ENCODE data around the gene LHX3. TPM values are rescaled to one million over a fixed set of nuclear protein-coding genes. Genes with fewer than 3 reads are reported as not detected.

Gene LHX3
- total RNA-seq, 4 donors from 2014 or later: not detected

DNA sequence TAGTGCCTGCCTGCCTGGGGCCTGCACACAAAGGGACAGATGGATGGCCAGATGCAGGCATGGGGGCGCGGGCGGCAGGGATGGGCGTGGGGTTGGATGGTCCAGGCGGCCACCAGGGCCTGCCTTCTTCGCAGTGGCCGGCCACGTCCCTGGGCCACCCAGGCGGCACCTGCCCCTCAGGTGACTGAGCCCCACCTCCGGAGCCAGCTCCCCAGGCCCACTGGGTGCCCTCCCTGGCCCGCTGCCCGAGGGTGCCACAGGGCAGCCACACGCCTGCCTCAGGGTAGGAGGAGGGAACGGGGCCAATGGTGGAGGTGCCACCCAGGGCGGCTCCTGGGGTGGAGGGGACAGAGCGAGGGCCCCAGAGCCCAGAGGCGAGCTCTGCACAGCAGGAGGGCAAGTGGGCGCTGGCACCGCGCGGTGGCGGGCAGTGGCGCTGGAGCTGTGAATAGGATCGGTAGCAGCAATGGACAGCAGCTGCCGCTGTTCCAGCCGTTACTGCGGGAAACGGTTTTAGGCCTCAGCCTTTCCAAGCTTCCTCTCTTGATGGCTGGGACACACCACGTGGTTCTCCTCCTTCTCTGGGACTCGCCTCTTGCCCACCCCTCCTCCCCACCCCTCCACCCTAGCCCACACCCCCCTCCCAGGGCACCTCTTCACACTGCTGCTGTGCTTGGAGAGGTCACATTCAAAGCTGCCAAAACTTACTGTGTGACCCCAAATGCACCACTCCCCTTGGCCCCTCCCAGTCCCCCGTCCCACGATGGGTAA is 19.1 kb downstream of the LHX3 start:
- WGBS, 2 donors: 49 to 63% methylated on average over 12 to 13 of the region's 32 CpGs
- peaks cover 0 to 93% (median 3%) of the 10 kb centered on the region in 4 donors for H3K27me3 ChIP-seq

GRCh38 chr9:136185066-136185465 is 19.9 kb downstream of the LHX3 start:
- 43 to 52% methylated on average over 12 to 14 of the region's 19 CpGs for WGBS, 2 donors
- Histone ChIP-seq H3K4me3 (no peak overlapping the region), H3K27me3 (peaks cover 0 to 93% (median 3%) of the 10 kb centered on the region in 4 donors), H3K27ac (no peak overlapping the region), H3K9me3 (no peaks in the 10 kb centered on the region), H3K4me1 (no peaks in the 10 kb centered on the region), H3K36me3 (no peaks in the 10 kb centered on the region)
- no peak for DNase-seq
- intact Hi-C loops (cut with DNase I): no loop called here
- TF ChIP-seq POLR2A (IDR thresholded peaks at IDR 0.05): no peak
- no peak for TF ChIP-seq CTCF (IDR thresholded peaks at IDR 0.05)

More for the DNA sequence above, 19.1 kb downstream of the LHX3 start:
- no peak for DNase-seq
- intact Hi-C loops (cut with DNase I): no loop called here
- Histone ChIP-seq H3K27ac (no peak overlapping the region), H3K9me3 (no peaks in the 10 kb centered on the region), H3K4me1 (no peaks in the 10 kb centered on the region), H3K36me3 (no peaks in the 10 kb centered on the region), H3K4me3 (no peak overlapping the region)
- no peak for TF ChIP-seq CTCF (IDR thresholded peaks at IDR 0.05)
- no peak for TF ChIP-seq POLR2A (IDR thresholded peaks at IDR 0.05)

- intact Hi-C loops (cut with DNase I): no loop called here
- peaks cover 0 to 93% (median 0%) of the 10 kb centered on the region in 4 donors for H3K27me3 ChIP-seq
These were observed 22.0 kb downstream of the LHX3 start for GRCh38 chr9:136182850-136183422.

DNA sequence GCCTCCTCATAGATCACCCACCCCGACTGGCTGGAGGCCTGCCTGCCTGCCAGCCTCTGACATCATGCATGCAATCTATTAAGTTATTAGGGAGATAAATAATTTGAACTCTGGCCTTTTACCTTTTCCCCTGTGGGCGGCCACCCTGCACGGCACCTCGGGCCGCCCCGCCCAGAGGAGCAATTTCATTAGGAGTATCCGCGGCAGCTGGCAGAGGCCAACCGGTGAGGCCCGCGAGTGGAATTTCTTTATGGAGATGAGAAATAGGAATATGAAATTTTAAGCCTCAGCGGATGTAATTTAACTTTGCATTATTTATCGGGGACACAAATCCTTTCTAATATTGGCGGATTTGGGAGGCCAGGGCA is 22.5 kb downstream of the LHX3 start:
- no peak for DNase-seq
- Histone ChIP-seq H3K4me1 (no peaks in the 10 kb centered on the region), H3K27ac (no peak overlapping the region), H3K9me3 (no peaks in the 10 kb centered on the region), H3K27me3 (peaks cover 0 to 93% (median 0%) of the 10 kb centered on the region in 4 donors), H3K4me3 (no peak overlapping the region), H3K36me3 (no peaks in the 10 kb centered on the region)
- intact Hi-C loops (cut with DNase I): no loop called here
- TF ChIP-seq POLR2A (IDR thresholded peaks at IDR 0.05) (no peak), CTCF (IDR thresholded peaks at IDR 0.05) (no peak)
- WGBS, 2 donors: 67 to 69% methylated on average over 8 to 12 of the region's 14 CpGs

More at GRCh38 chr9:136182850-136183422, 22.0 kb downstream of the LHX3 start:
- 77 to 87% methylated on average over 4 to 12 of the region's 18 CpGs for WGBS, 2 donors
- Histone ChIP-seq H3K27ac (no peak overlapping the region), H3K9me3 (no peaks in the 10 kb centered on the region), H3K36me3 (no peaks in the 10 kb centered on the region), H3K4me1 (no peaks in the 10 kb centered on the region), H3K4me3 (no peak overlapping the region)
- no peak for DNase-seq
- TF ChIP-seq POLR2A (IDR thresholded peaks at IDR 0.05) (no peak), CTCF (IDR thresholded peaks at IDR 0.05) (no peak)

DNA sequence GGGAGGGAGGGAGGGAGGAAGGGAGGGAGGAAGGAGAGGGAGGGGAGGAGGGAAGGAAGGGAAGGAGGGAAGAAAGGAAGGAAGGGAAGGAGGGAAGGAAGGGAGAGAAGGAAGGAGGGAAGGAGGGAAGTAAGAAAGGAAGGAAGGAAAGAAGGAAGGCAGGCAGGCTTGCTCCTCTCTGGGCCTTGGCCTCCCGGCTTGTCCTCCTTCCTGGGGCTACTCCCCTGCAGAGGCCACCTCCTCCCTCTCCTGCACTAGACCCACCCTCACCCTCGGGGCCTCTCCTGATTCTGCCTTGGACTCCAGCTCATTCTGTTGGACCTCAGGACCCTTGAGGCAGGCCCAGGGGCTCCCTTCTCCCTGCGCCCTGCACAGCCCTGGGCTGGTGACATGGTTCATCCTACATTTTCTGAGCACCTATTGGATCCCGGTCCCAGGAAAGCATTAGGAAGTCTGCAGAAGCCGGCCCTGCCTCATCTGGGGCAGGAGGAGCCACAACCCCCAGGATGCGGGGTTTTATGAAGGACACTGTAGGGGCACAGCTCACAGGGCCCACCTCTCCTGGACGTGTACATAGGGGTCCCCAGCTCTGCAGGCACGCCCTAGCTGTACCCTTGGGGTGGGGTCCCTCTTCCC is 23.0 kb downstream of the LHX3 start:
- intact Hi-C loops (cut with DNase I): no loop called here
- no peak overlapping the region for H3K27ac ChIP-seq
- H3K4me3 ChIP-seq: no peak overlapping the region
- peaks cover 0 to 93% (median 0%) of the 10 kb centered on the region in 4 donors for H3K27me3 ChIP-seq
- DNase-seq: no peak
- H3K9me3 ChIP-seq: no peaks in the 10 kb centered on the region
- H3K4me1 ChIP-seq: no peaks in the 10 kb centered on the region
- WGBS, 2 donors: 38 to 64% methylated on average over 3 of the region's 8 CpGs
- H3K36me3 ChIP-seq: no peaks in the 10 kb centered on the region
- TF ChIP-seq POLR2A (IDR thresholded peaks at IDR 0.05): no peak
- no peak for TF ChIP-seq CTCF (IDR thresholded peaks at IDR 0.05)
